Measurements from ENCODE around the gene ATP10A. TPM values are rescaled to one million over a fixed set of nuclear protein-coding genes. Genes with fewer than 3 reads are reported as not detected.
"Not testable (repeated sequence)": the region's sequence is repeated elsewhere in the genome, so short reads cannot be mapped to it uniquely, and the experiment has no call there.

ATP10A gene
- total RNA-seq, 1 donor from 2014 or later = 10.6 TPM

GRCh38 chr15:25775317-25775912 lies 87.7 kb downstream of the ATP10A start:
- peak; percentile 69 for DNase-seq (ENCODE audit: low spot score)

GRCh38 chr15:25774871-25775270 lies 88.3 kb downstream of the ATP10A start:
- DNase-seq (ENCODE audit: low spot score) = no peak

GRCh38 chr15:25773248-25773647 lies 89.9 kb downstream of the ATP10A start:
- DNase-seq (ENCODE audit: low spot score) = peak; percentile 29

- DNase-seq (ENCODE audit: low spot score) = peak; percentile 19
These were observed 90.6 kb downstream of the ATP10A start for GRCh38 chr15:25772500-25772899.

GRCh38 chr15:25771736-25772135 lies 91.4 kb downstream of the ATP10A start:
- DNase-seq (ENCODE audit: low spot score) = peak; percentile 24

GRCh38 chr15:25771338-25771706 lies 91.8 kb downstream of the ATP10A start:
- DNase-seq (ENCODE audit: low spot score) = peak; percentile 1

- peak; percentile 32 for DNase-seq (ENCODE audit: low spot score)
These were observed 92.3 kb downstream of the ATP10A start for GRCh38 chr15:25770618-25771337.

GRCh38 chr15:25770031-25770430 lies 93.1 kb downstream of the ATP10A start:
- DNase-seq (ENCODE audit: low spot score) = peak; percentile 42

GRCh38 chr15:25768271-25768670 lies 94.9 kb downstream of the ATP10A start:
- no peak for DNase-seq (ENCODE audit: low spot score)

- peak; percentile 29 for DNase-seq (ENCODE audit: low spot score)
These were observed 95.6 kb downstream of the ATP10A start for GRCh38 chr15:25767356-25768151.

GRCh38 chr15:25766417-25766816 lies 96.7 kb downstream of the ATP10A start:
- peak; percentile 31 for DNase-seq (ENCODE audit: low spot score)

GRCh38 chr15:25764980-25765735 lies 98.0 kb downstream of the ATP10A start:
- no peak for DNase-seq (ENCODE audit: low spot score)

GRCh38 chr15:25763954-25764353 lies 99.2 kb downstream of the ATP10A start:
- no peak for DNase-seq (ENCODE audit: low spot score)

- peak; percentile 7 for DNase-seq (ENCODE audit: low spot score)
These were observed 99.8 kb downstream of the ATP10A start for GRCh38 chr15:25763331-25763751.

GRCh38 chr15:25761971-25762662 lies 101.0 kb downstream of the ATP10A start:
- DNase-seq (ENCODE audit: low spot score) = peak; percentile 28

GRCh38 chr15:25759421-25759820 lies 103.7 kb downstream of the ATP10A start:
- DNase-seq (ENCODE audit: low spot score) = no peak

- DNase-seq (ENCODE audit: low spot score) = not testable (repeated sequence)
These were observed 104.5 kb downstream of the ATP10A start for GRCh38 chr15:25758612-25759011.

- DNase-seq (ENCODE audit: low spot score) = no peak
These were observed 119.4 kb downstream of the ATP10A start for GRCh38 chr15:25743548-25744275.

GRCh38 chr15:25742776-25743547 lies 120.2 kb downstream of the ATP10A start:
- no peak for DNase-seq (ENCODE audit: low spot score)
